Epithelial cell of esophagus (primary cell): ENCODE data around the gene TXNRD2.

Experiments used
- DNase-seq: peaks from one replicate; pipeline ENCODE4 v3.0.0; 2010; ENCODE audit warnings: low read depth
- H3K4me3 ChIP-seq: 2 replicates; pipeline ENCODE4 v1.5.1; 2011; ENCODE audit warnings: mild to moderate bottlenecking, low read length, control low read depth
- CTCF ChIP-seq: IDR thresholded peaks from 2 replicates; pipeline ENCODE4 v1.5.1; 2011; ENCODE audit warnings: low read depth, mild to moderate bottlenecking, low read length, control low read depth, inconsistent platforms; ENCODE audit not compliant: insufficient read depth; ENCODE audit errors: missing control alignments

Gene TXNRD2

GRCh38 chr22:19941365-19942082 is at the start of gene TXNRD2, which contains the start of gene COMT:
TSS of gene TXNRD2 (minus strand) at chr22:19941818. CDS start at chr22:19941803, 15 bp downstream.
TSS of gene COMT (plus strand) at chr22:19941772. CDS start at chr22:19962527, 20,755 bp downstream.
- peak; percentile 57 for DNase-seq
- no peak for TF ChIP-seq CTCF
- H3K4me3 ChIP-seq: peak within 1 kb of the TSS; percentile 80

GRCh38 chr22:19991395-19991644 is 49.7 kb upstream of the TXNRD2 start:
- H3K4me3 ChIP-seq: no peak overlapping the region
- no peak for TF ChIP-seq CTCF
- DNase-seq: no peak

DNA sequence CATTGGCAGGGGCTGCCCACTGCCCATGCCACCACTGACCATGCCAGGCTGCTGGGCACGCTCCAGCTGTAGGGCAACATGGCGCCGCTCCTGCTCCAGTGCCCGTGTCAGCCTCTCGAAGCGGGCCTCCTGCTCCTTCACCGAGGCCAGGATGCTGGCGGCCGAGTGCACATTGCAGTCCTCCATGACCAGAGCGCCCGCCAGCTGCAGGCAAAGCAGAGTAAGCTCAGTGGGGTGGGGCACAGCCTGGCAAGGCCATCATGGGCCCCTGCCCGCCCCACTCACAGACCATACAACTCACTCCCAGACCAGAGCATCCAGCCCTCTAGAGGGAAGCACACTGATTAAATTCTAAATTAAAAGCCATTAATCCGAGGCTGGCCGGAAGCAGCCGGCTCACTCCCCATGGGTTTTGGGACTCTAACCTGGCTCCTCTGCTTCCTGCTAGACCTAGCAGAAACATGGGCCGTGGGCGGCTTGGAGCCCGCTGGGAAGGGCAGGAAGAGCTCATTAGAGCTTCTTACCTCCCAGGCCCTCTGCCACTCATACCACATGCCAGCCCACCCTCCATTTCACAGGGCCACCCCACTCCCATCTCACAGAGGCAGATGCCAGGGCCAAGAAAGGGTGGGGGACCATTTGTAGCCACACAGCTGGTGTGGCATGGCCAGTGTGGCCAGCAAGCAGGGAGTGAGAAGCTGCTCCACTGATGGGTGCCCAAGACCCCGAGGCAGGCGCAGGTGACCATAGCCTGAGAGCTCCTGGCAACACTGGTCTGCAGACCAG is 49.2 kb upstream of the TXNRD2 start:
- H3K4me3 ChIP-seq: no peak overlapping the region
- TF ChIP-seq CTCF: no peak
- DNase-seq: no peak

GRCh38 chr22:19990188-19990587 is 48.6 kb upstream of the TXNRD2 start:
- TF ChIP-seq CTCF: no peak
- H3K4me3 ChIP-seq: no peak overlapping the region
- no peak for DNase-seq

DNA sequence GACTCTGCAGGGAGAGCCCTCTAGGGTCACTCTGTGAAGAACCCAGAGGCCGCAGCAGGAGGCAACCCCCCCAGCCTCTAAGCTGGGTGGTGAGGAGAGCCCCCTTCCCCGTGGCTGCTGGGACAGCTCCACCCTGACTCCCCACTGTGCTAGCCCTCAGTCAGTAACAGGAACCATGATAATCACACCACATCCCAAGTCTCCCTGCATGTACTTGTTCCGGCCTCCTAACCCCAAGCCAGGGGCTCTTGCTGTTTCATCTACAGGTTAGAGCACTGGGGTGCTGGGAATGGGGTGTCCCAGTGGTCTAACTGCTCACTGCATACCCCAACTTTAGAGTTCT is 48.1 kb upstream of the TXNRD2 start:
- DNase-seq: no peak
- TF ChIP-seq CTCF: no peak
- H3K4me3 ChIP-seq: no peak overlapping the region

- TF ChIP-seq CTCF: no peak
- no peak for DNase-seq
- H3K4me3 ChIP-seq: no peak overlapping the region
These were observed 47.5 kb upstream of the TXNRD2 start for GRCh38 chr22:19988965-19989724.
